GM06990 (cell line): ENCODE results near the gene NPTX1.

Experiments used
- DNase-seq: peaks from one replicate; pipeline ENCODE4 v3.0.0-alpha.2; 2011; ENCODE audit not compliant: insufficient read length; ENCODE audit errors: extremely low read depth
- H3K27me3 ChIP-seq: replicated peaks from 2 replicates; pipeline ENCODE4 v1.6.0; 2011; ENCODE audit warnings: low read length; ENCODE audit not compliant: control insufficient read depth, insufficient read depth
- H3K36me3 ChIP-seq: 2 replicates; pipeline ENCODE4 v1.5.1; 2011; ENCODE audit warnings: low read length; ENCODE audit not compliant: control insufficient read depth, insufficient read depth
- H3K4me3 ChIP-seq: replicated peaks from 2 replicates; pipeline ENCODE4 v1.5.1; 2011; ENCODE audit warnings: low read depth, mild to moderate bottlenecking, control low read depth, low read length
- CTCF ChIP-seq: IDR thresholded peaks from 2 replicates; pipeline ENCODE4 v1.5.1; 2011; ENCODE audit warnings: low read length, control low read depth, mild to moderate bottlenecking, inconsistent platforms; ENCODE audit not compliant: insufficient read depth, poor library complexity, severe bottlenecking

NPTX1 gene

DNA sequence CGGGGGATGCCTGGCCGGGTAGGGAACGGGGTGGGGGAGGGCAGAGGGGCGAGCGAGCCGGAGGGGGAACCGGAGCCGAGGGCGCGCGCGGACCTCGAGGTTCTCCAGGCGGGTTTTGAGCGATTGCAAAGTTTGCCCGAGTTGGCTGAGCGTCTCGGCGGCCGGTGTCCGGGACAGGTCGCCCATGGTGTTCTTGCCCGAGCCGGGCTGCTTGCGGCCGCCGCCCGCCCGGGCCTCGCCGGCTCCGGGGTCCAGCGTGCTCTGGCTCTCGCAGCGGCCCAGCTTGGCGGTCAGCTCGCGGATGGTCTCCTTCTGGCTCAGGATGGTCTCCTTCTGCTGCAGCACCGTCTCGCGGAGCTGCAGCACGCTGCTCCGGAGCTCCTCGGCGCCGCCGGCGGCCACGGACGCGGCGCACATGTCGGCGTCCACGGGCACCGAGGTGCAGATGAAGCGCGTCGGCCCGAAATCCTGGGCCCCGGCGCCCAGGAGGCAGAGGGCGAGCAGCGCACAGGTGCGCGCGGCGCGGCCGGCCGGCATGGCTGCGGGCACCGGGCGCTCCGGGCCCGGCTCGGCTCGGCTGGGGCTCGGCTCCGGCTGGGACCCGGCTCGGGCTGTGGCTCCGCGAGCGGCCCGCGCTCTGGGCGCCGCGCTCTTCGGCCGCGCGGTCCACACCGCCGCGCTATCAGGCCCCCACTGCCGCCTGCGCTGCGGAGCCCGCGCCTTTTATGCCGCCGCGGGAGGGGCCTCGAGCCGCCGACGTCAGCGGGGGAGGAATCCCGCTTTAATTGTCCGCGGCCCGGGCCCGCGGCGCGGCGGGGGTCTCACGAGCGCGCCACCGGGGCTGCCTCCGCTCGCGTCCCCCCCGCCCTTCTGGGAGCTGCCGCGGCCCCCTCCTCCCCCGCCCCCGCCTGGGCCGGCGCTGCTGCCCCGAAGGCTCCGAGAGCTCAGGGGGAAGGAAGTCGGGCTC lies at the start of gene NPTX1:
TSS of gene NPTX1 (minus strand) at position 698 of the 967 bp plus-strand sequence. CDS start at position 537, 161 bp downstream.
- no peak for DNase-seq
- Histone ChIP-seq H3K36me3 (no peaks in the 10 kb centered on the region), H3K4me3 (no peak within 1 kb of the TSS), H3K27me3 (peaks cover 5% of the 10 kb centered on the region; the same call in 1 of the 2 replicates)
- TF ChIP-seq CTCF, result no peak

- no peak overlapping the region for H3K4me3 ChIP-seq
- H3K27me3 ChIP-seq, result peaks cover 5% of the 10 kb centered on the region
- no peak for TF ChIP-seq CTCF
- H3K36me3 ChIP-seq, result no peaks in the 10 kb centered on the region
- no peak for DNase-seq
Measured at GRCh38 chr17:80523956-80524712, 47.7 kb upstream of the NPTX1 start.

DNA sequence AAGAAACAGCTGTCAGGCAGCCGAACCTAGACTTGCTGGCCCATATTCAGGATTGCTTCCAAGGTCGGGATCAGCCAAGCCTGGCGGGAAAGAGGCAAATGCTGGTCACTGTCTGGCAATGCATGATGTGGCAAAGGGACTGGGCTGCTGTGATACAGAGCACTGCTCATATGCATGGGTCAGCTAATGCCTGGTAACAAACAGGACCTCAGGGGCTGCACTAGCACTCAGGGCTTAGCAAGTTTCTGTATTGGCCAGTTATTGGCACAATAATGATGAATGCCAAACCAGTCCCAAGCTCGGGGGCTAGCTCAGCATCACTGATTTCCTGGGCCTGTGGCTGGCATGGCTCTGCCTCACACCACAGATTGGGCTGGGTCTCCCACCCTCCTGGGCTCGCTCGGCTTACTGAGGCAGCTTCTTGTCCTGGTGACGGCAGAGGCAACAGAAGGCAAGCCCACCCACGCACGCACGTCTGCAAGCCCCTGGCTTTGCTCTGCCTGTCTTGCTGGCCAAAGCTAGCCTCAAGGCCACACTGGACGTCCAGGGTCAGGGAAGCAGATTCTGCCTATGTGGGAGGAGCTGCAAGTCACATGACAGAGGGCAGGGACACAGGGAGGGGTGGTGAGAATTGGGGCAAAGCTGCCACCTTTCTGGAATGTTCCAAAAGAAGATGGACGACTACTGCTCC lies 46.8 kb upstream of the NPTX1 start:
- Histone ChIP-seq H3K4me3 (no peak overlapping the region), H3K36me3 (no peaks in the 10 kb centered on the region), H3K27me3 (peaks cover 5% of the 10 kb centered on the region)
- no peak for TF ChIP-seq CTCF
- DNase-seq, result no peak

DNA sequence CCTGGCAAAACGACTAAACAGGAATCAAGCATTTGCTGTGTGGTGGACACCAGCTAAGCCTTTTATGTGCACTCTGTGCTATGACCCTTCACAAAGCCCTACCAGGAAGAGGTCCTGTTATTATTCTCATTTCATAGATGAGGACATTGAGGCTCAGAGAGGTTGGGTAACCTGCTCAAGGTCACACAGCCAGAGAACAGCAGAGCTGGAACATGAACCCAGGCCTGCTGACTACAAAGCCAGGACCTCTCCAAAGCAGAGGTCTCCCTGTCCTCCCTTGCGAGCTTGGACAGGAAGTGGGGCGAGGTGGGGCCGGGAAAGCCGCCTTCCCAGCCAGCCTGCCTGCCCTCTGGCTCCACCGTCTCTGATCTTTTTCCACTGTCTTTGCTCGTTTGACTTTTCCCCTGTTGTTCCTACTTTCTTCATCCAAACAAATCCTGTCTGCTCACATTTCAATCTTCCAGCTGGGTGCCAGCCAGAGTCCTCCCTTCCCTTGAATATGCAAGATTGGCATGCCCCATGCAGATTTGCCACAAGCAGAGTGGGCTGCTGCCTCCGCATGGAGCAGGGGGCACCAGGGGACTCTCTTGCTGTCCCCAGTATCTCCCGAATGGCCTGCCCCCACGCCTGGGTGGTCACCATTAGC lies 44.5 kb upstream of the NPTX1 start:
- no peaks in the 10 kb centered on the region for H3K36me3 ChIP-seq
- no peak for TF ChIP-seq CTCF
- H3K4me3 ChIP-seq, result no peak overlapping the region
- H3K27me3 ChIP-seq, result peaks cover 5% of the 10 kb centered on the region
- DNase-seq, result no peak

GRCh38 chr17:80519091-80519781 lies 42.8 kb upstream of the NPTX1 start:
- H3K36me3 ChIP-seq, result no peaks in the 10 kb centered on the region
- peaks cover 5% of the 10 kb centered on the region for H3K27me3 ChIP-seq
- TF ChIP-seq CTCF, result no peak
- no peak overlapping the region for H3K4me3 ChIP-seq
- no peak for DNase-seq
